H1 (cell line): Measurements from ENCODE around the gene FERMT2. TPM values are rescaled to one million over a fixed set of nuclear protein-coding genes. Genes with fewer than 3 reads are reported as not detected.

Source experiments
- CTCF ChIA-PET: fragments of 300-600 bp; sonication (Branson Sonifier 250); formaldehyde crosslinking; loops from one replicate; lab custom pipeline; 2021; ENCODE audit not compliant: partially characterized antibody; lab: Charles Lee
- POLR2A ChIA-PET: fragments of 300-600 bp; sonication (Branson Sonifier 250); formaldehyde crosslinking; loops from one replicate; lab custom pipeline; 2021; ENCODE audit warnings: inconsistent platforms; ENCODE audit not compliant: partially characterized antibody; lab: Charles Lee
- DNase-seq, 2 experiments: peaks; one replicate each; pipeline versions ENCODE4 v3.0.0 to v3.0.0-alpha.2; 2010 to 2022; ENCODE audit warnings: low spot score in 2 of 2, low read depth in 1 of 2, mixed read lengths in 1 of 2
- FAIRE-seq: peaks from 2 replicates; lab custom pipeline; 2011; peaks lifted over from hg19 to GRCh38; lab: Jason Lieb, UNC
- H2AFZ ChIP-seq: 2 replicates; pipeline ENCODE4 v1.8.1; 2012; ENCODE audit warnings: low read length, inconsistent platforms
- H2AK5ac ChIP-seq: 2 replicates; pipeline ENCODE4 v1.6.1; 2013; ENCODE audit warnings: low read depth, low read length
- H2BK120ac ChIP-seq: replicated peaks from 2 replicates; pipeline ENCODE3; 2013; ENCODE audit warnings: low read depth, low read length, inconsistent platforms
- H2BK12ac ChIP-seq: 2 replicates; pipeline ENCODE4 v1.6.1; 2013; ENCODE audit warnings: low read depth, low read length
- H2BK15ac ChIP-seq: 2 replicates; pipeline ENCODE4 v1.6.1; 2013; ENCODE audit warnings: low read length
- H2BK20ac ChIP-seq: 2 replicates; pipeline ENCODE4 v1.6.1; 2013; ENCODE audit warnings: low read length
- H2BK5ac ChIP-seq: 2 replicates; pipeline ENCODE4 v1.6.1; 2013; ENCODE audit warnings: low read depth, low read length
- H3K14ac ChIP-seq: 2 replicates; pipeline ENCODE4 v1.6.1; 2013; ENCODE audit warnings: inconsistent platforms; ENCODE audit not compliant: insufficient read length
- H3K18ac ChIP-seq: 2 replicates; pipeline ENCODE4 v1.6.1; 2013; ENCODE audit warnings: low read length; ENCODE audit errors: extremely low read depth
- H3K23ac ChIP-seq: 2 replicates; pipeline ENCODE4 v1.6.1; 2013; ENCODE audit warnings: inconsistent platforms; ENCODE audit not compliant: insufficient read length
- H3K23me2 ChIP-seq: 2 replicates; pipeline ENCODE4 v1.6.1; 2013; ENCODE audit warnings: low read depth, low read length
- H3K27ac ChIP-seq: 2 replicates; pipeline ENCODE4 v1.6.1; 2011; ENCODE audit warnings: low read depth, low read length, inconsistent platforms
- H3K27me3 ChIP-seq, 4 experiments: replicated peaks in 1 of 4; 1 replicate in 1 of 4; 2 replicates in 3 of 4; pipeline versions ENCODE4 v1.6.1 to v1.8.1; 2011 to 2013; ENCODE audit warnings: low read length in 3 of 4, mild to moderate bottlenecking in 3 of 4, inconsistent platforms in 2 of 4, mixed read lengths in 2 of 4, moderate library complexity in 1 of 4; ENCODE audit not compliant: control insufficient read depth in 3 of 4, insufficient read depth in 3 of 4; ENCODE audit errors: extremely low read depth in 1 of 4
- H3K36me3 ChIP-seq, 4 experiments: 2 replicates each; pipeline versions ENCODE4 v1.6.1 to v1.8.1; 2011 to 2013; ENCODE audit warnings: mild to moderate bottlenecking in 4 of 4, low read length in 3 of 4, moderate library complexity in 2 of 4, control low read depth in 1 of 4, inconsistent platforms in 1 of 4; ENCODE audit not compliant: insufficient read depth in 4 of 4, control insufficient read depth in 2 of 4
- H3K4ac ChIP-seq: replicated peaks from 2 replicates; pipeline ENCODE3; 2013; ENCODE audit warnings: low read length, low read depth, mixed read lengths, inconsistent platforms; ENCODE audit not compliant: insufficient read length
- H3K4me1 ChIP-seq, 4 experiments: replicated peaks in 1 of 4; 1 replicate in 1 of 4; 2 replicates in 3 of 4; pipeline versions ENCODE4 v1.6.1 to v1.8.1; 2011 to 2013; ENCODE audit warnings: low read length in 3 of 4, inconsistent platforms in 2 of 4, mixed read lengths in 1 of 4; ENCODE audit not compliant: insufficient read depth in 4 of 4, control insufficient read depth in 3 of 4
- H3K4me2 ChIP-seq, 2 experiments: 2 replicates each; pipeline versions ENCODE4 v1.6.1 to v1.8.1; 2011 to 2013; ENCODE audit warnings: low read depth in 2 of 2, low read length in 2 of 2, control low read depth in 1 of 2, inconsistent platforms in 1 of 2, mild to moderate bottlenecking in 1 of 2; ENCODE audit not compliant: insufficient read depth in 1 of 2
- H3K4me3 ChIP-seq, 4 experiments: fragments of 200-600, 300-600 bp in 1 of 4; sonication (generic), shearing (Covaris generic), sonication (Bioruptor Twin) in 1 of 4; 2 replicates each; pipeline versions ENCODE4 v1.5.1 to v1.8.1; 2011 to 2016; ENCODE audit warnings: low read length in 4 of 4, low read depth in 3 of 4, control low read depth in 2 of 4, inconsistent platforms in 2 of 4, mild to moderate bottlenecking in 2 of 4, mixed read lengths in 1 of 4, moderate library complexity in 1 of 4; ENCODE audit not compliant: insufficient read depth in 2 of 4; ENCODE audit errors: extremely low read depth in 1 of 4
- H3K56ac ChIP-seq: replicated peaks from 2 replicates; pipeline ENCODE3; 2013; ENCODE audit warnings: low read depth, mild to moderate bottlenecking, mixed read lengths, low read length, inconsistent platforms; ENCODE audit not compliant: insufficient read length
- H3K79me1 ChIP-seq: 2 replicates; pipeline ENCODE4 v1.6.1; 2013; ENCODE audit warnings: low read depth, low read length, control low read depth
- H3K79me2 ChIP-seq, 2 experiments: 2 replicates each; pipeline versions ENCODE4 v1.6.1 to v1.8.1; 2012 to 2013; ENCODE audit warnings: low read length in 2 of 2, mild to moderate bottlenecking in 2 of 2, inconsistent platforms in 1 of 2; ENCODE audit not compliant: insufficient read depth in 2 of 2, control insufficient read depth in 1 of 2
- H3K9ac ChIP-seq, 4 experiments: replicated peaks in 1 of 4; 1 replicate in 1 of 4; 2 replicates in 3 of 4; pipeline versions ENCODE4 v1.6.1 to v1.8.1; 2011 to 2013; ENCODE audit warnings: low read depth in 3 of 4, low read length in 3 of 4, control low read depth in 2 of 4, mild to moderate bottlenecking in 2 of 4, moderate library complexity in 2 of 4, inconsistent platforms in 1 of 4; ENCODE audit errors: extremely low read depth in 1 of 4
- H3K9me3 ChIP-seq, 2 experiments: 2 replicates each; pipeline versions ENCODE4 v1.6.1 to v1.8.1; 2012 to 2013; ENCODE audit warnings: mild to moderate bottlenecking in 2 of 2, moderate library complexity in 2 of 2, control low read depth in 1 of 2, inconsistent platforms in 1 of 2, low read depth in 1 of 2, low read length in 1 of 2, mixed read lengths in 1 of 2; ENCODE audit not compliant: insufficient read depth in 2 of 2
- H4K20me1 ChIP-seq, 2 experiments: replicated peaks in 1 of 2; 2 replicates each; pipeline versions ENCODE3 to v1.8.1; 2011 to 2013; ENCODE audit warnings: inconsistent platforms in 2 of 2, low read length in 2 of 2, mild to moderate bottlenecking in 1 of 2; ENCODE audit not compliant: insufficient read depth in 2 of 2, control insufficient read depth in 1 of 2
- H4K5ac ChIP-seq: 2 replicates; pipeline ENCODE4 v1.6.1; 2013; ENCODE audit warnings: low read length, low read depth, mixed read lengths, inconsistent platforms; ENCODE audit not compliant: insufficient read length
- H4K8ac ChIP-seq: 2 replicates; pipeline ENCODE4 v1.8.0; 2013; ENCODE audit warnings: mild to moderate bottlenecking, moderate library complexity, low read length, inconsistent platforms; ENCODE audit not compliant: insufficient read depth; ENCODE audit errors: extremely low read depth
- H4K91ac ChIP-seq: replicated peaks from 2 replicates; pipeline ENCODE3; 2013; ENCODE audit warnings: low read length, mixed read lengths, inconsistent platforms; ENCODE audit not compliant: insufficient read length
- BACH1 ChIP-seq: IDR thresholded peaks from 2 replicates; pipeline ENCODE4 v1.6.1; 2012; ENCODE audit warnings: low read length, improper control_type of control experiment
- CEBPB ChIP-seq: IDR thresholded peaks from 2 replicates; pipeline ENCODE4 v1.6.1; 2012; ENCODE audit warnings: low read depth, low read length
- E2F6 ChIP-seq: IDR thresholded peaks from 2 replicates; pipeline ENCODE4 v1.6.1; 2012; ENCODE audit warnings: inconsistent platforms
- FOSL1 ChIP-seq: IDR thresholded peaks from 2 replicates; pipeline ENCODE4 v1.6.1; 2011; ENCODE audit warnings: mild to moderate bottlenecking, low read depth, low read length, moderate library complexity; ENCODE audit not compliant: insufficient read depth
- HDAC6 ChIP-seq: IDR thresholded peaks from one replicate; pipeline ENCODE4 v1.7.1; 2012; ENCODE audit warnings: low read depth, mild to moderate bottlenecking, inconsistent platforms, low read length, moderate library complexity
- JUN ChIP-seq: IDR thresholded peaks from 2 replicates; pipeline ENCODE4 v1.6.1; 2011; ENCODE audit warnings: low read depth, mild to moderate bottlenecking, improper control_type of control experiment, low read length
- RBBP5 ChIP-seq: IDR thresholded peaks from 2 replicates; pipeline ENCODE4 v1.7.1; 2012; ENCODE audit warnings: low read depth, mild to moderate bottlenecking, inconsistent platforms, low read length, moderate library complexity, borderline replicate concordance
- USF2 ChIP-seq: IDR thresholded peaks from 2 replicates; pipeline ENCODE4 v1.6.1; 2011; ENCODE audit warnings: low read length, improper control_type of control experiment
- WGBS, 2 experiments: shearing (Covaris generic) in 1 of 2; methylation state at CpG; one replicate each; pipeline versions ENCODE4 v1.1.6 to v1.1.7; 2013 to 2015; ENCODE audit warnings: low lambda C conversion rate in 2 of 2, mixed read lengths in 2 of 2, inconsistent platforms in 1 of 2, low coverage in 1 of 2, missing lambda C conversion rate in 1 of 2; ENCODE audit not compliant: insufficient replicate concordance in 2 of 2, insufficient coverage in 1 of 2, insufficient read length in 1 of 2; ENCODE audit errors: extremely low coverage in 1 of 2, missing lambda C conversion rate in 1 of 2; 5-methylcytosine and 5-hydroxymethylcytosine counted together
- polyA plus RNA-seq, 7 experiments: library from polyadenylated mRNA; depleted of rRNA in 3 of 7; stranded (reverse) in 5 of 7; unstranded in 2 of 7; fragments of >200 nt in 5 of 7; fragments of 200-250 nt in 2 of 7; gene quantifications; 1 replicate in 5 of 7; 2 replicates in 1 of 7; 4 replicates in 1 of 7; pipeline versions ENCODE4 v1.2.1 to v1.2.3, GENCODE V29; 2011 to 2013; ENCODE audit warnings: missing spikeins in 2 of 7, mixed read lengths in 2 of 7
- total RNA-seq: library from RNA; stranded (reverse); fragmentation: NEBNext Ultra II Directional; extraction: Animal tissue kit (Norgen Biotek cat#: 25700); gene quantifications from 2 replicates; pipeline ENCODE4 v1.2.1, GENCODE V29; 2021
- TF ChIP-seq, protein P1 (sequence below): IDR thresholded peaks from 2 replicates; pipeline ENCODE4 v1.6.1; 2011; ENCODE audit warnings: low read depth, mild to moderate bottlenecking, low read length; ENCODE audit not compliant: insufficient read depth
- TF ChIP-seq, protein P2 (sequence below), 3 experiments: IDR thresholded peaks; 1 replicate in 2 of 3; 2 replicates in 1 of 3; pipeline versions ENCODE4 v1.5.1 to v1.6.1; 2011; ENCODE audit warnings: low read length in 3 of 3, mild to moderate bottlenecking in 3 of 3, inconsistent platforms in 2 of 3, low read depth in 1 of 3, moderate library complexity in 1 of 3; ENCODE audit not compliant: insufficient read depth in 1 of 3; ENCODE audit errors: control extremely low read depth in 1 of 3

Gene FERMT2
- total and polyA plus RNA-seq, 2 of the 8 experiments (the other 6 are each of a cell fraction or from before 2014, with no cell fraction given) = 53.3 to 142 TPM

DNA sequence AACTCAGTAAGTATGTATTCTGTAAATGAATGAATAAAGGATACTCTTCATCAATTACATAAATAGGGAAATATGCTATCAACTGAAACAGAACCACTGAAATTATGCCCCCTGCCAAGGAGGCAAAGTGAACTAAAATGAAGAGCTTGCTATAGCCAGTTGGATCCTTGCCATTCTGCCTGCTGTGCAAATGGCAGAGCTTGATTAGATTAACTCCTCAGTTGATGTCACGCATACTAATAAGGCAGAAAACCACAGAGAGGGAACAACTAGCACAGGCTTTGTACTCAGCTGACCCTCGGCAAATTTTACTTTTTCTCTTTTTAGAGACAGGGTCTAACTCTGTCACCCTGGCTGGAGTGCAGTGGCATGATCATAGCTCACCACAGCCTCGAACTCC is 36.7 kb upstream of the FERMT2 start:
- no peak overlapping the region for H4K5ac ChIP-seq
- H3K4me2 ChIP-seq = no peak overlapping the region
- no peak overlapping the region for H2AK5ac ChIP-seq
- no peak overlapping the region for H3K56ac ChIP-seq
- H4K20me1 ChIP-seq = no peaks in the 10 kb centered on the region
- DNase-seq (no peak), FAIRE-seq (no peak)
- no peak overlapping the region for H3K23ac ChIP-seq
- H3K4ac ChIP-seq = no peak overlapping the region
- no peaks in the 10 kb centered on the region for H3K9me3 ChIP-seq
- no peaks in the 10 kb centered on the region for H3K4me1 ChIP-seq
- POLR2A ChIA-PET = no interaction called here
- no peaks in the 10 kb centered on the region for H3K79me1 ChIP-seq
- no peak overlapping the region for H2BK12ac ChIP-seq
- CTCF ChIA-PET = no interaction called here
- H3K18ac ChIP-seq = no peak overlapping the region
- H3K14ac ChIP-seq = no peak overlapping the region
- no peaks in the 10 kb centered on the region for H3K36me3 ChIP-seq
- no peak overlapping the region for H2BK20ac ChIP-seq
- WGBS, 2 experiments = 61% methylated on average over 3 of the region's 3 CpGs; no CpG with 5 or more reads in 1 of the 2 experiments
- no peak overlapping the region for H3K4me3 ChIP-seq
- no peaks in the 10 kb centered on the region for H3K79me2 ChIP-seq
- no peak overlapping the region for H2BK120ac ChIP-seq
- H3K23me2 ChIP-seq = no peaks in the 10 kb centered on the region
- H4K91ac ChIP-seq = no peak overlapping the region
- no peak overlapping the region for H3K9ac ChIP-seq
- no peak overlapping the region for H2AFZ ChIP-seq
- no peak overlapping the region for H2BK15ac ChIP-seq
- H4K8ac ChIP-seq = no peak overlapping the region
- H3K27me3 ChIP-seq = no peaks in the 10 kb centered on the region
- no peak overlapping the region for H3K27ac ChIP-seq
- H2BK5ac ChIP-seq = no peak overlapping the region
- TF ChIP-seq E2F6 (no peak), CEBPB (no peak), JUN (no peak), FOSL1 (no peak), USF2 (no peak), RBBP5 (no peak), HDAC6 (no peak), BACH1 (no peak)
- TF ChIP-seq, protein P1, sequence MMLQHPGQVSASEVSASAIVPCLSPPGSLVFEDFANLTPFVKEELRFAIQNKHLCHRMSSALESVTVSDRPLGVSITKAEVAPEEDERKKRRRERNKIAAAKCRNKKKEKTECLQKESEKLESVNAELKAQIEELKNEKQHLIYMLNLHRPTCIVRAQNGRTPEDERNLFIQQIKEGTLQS = no peak
- TF ChIP-seq, protein P2, sequence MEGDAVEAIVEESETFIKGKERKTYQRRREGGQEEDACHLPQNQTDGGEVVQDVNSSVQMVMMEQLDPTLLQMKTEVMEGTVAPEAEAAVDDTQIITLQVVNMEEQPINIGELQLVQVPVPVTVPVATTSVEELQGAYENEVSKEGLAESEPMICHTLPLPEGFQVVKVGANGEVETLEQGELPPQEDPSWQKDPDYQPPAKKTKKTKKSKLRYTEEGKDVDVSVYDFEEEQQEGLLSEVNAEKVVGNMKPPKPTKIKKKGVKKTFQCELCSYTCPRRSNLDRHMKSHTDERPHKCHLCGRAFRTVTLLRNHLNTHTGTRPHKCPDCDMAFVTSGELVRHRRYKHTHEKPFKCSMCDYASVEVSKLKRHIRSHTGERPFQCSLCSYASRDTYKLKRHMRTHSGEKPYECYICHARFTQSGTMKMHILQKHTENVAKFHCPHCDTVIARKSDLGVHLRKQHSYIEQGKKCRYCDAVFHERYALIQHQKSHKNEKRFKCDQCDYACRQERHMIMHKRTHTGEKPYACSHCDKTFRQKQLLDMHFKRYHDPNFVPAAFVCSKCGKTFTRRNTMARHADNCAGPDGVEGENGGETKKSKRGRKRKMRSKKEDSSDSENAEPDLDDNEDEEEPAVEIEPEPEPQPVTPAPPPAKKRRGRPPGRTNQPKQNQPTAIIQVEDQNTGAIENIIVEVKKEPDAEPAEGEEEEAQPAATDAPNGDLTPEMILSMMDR (IDR thresholded peaks at IDR 0.05; ENCODE audit: control extremely low read depth in 1 of 3, insufficient read depth in 1 of 3, low read depth in 1 of 3, low read length in 3 of 3) = no peak
